Measurements from ENCODE around the gene PREP. TPM values are rescaled to one million over a fixed set of nuclear protein-coding genes. Genes with fewer than 3 reads are reported as not detected.
"Not testable (repeated sequence)": the region's sequence is repeated elsewhere in the genome, so short reads cannot be mapped to it uniquely, and the experiment has no call there.

Gene PREP
- total and polyA plus RNA-seq, 3 donors from 2014 or later, result 53.7 to 66.6 (median 56.4) TPM

- H3K27ac ChIP-seq, result no peak overlapping the region
- DNase-seq, result no peak
- H3K9me3 ChIP-seq, result no peaks in the 10 kb centered on the region
- intact Hi-C loops (cut with DNase I; ENCODE audit: low total_unique reads), result no loop called here
- no peaks in the 10 kb centered on the region for H3K27me3 ChIP-seq
- 44 to 68% methylated on average over 2 of the region's 2 CpGs for WGBS, 2 donors
- TF ChIP-seq CTCF (IDR thresholded peaks at IDR 0.05) (no peak), POLR2A (IDR thresholded peaks at IDR 0.05) (no peak)
- H3K4me1 ChIP-seq, result no peaks in the 10 kb centered on the region
- no peaks in the 10 kb centered on the region for H3K36me3 ChIP-seq (ENCODE audit: low read depth, missing control alignments)
- H3K4me3 ChIP-seq, result no peak overlapping the region
Measured at GRCh38 chr6:105243487-105243886, 159.4 kb downstream of the PREP start.

GRCh38 chr6:105235155-105235554, 167.7 kb downstream of the PREP start:
- 95 to 100% methylated on average over 2 to 5 of the region's 5 CpGs for WGBS, 2 donors
- Histone ChIP-seq H3K27ac (no peak overlapping the region), H3K36me3 (ENCODE audit: low read depth, missing control alignments) (no peaks in the 10 kb centered on the region), H3K9me3 (no peaks in the 10 kb centered on the region), H3K4me3 (no peak overlapping the region), H3K27me3 (no peaks in the 10 kb centered on the region), H3K4me1 (no peaks in the 10 kb centered on the region)
- intact Hi-C loops (cut with DNase I; ENCODE audit: low total_unique reads), result no loop called here
- DNase-seq, result no peak
- no peak for TF ChIP-seq CTCF (IDR thresholded peaks at IDR 0.05)
- no peak for TF ChIP-seq POLR2A (IDR thresholded peaks at IDR 0.05)

- H3K4me3 ChIP-seq; H3K9me3 ChIP-seq; H3K27me3 ChIP-seq; H3K36me3 ChIP-seq (ENCODE audit: low read depth, missing control alignments); DNase-seq; H3K4me1 ChIP-seq; intact Hi-C loops (cut with DNase I; ENCODE audit: low total_unique reads); H3K27ac ChIP-seq: not testable (repeated sequence)
- 88 to 93% methylated on average over 4 of the region's 4 CpGs for WGBS, 2 donors
Measured at GRCh38 chr6:105231771-105232170, 171.1 kb downstream of the PREP start.

Other genes starting within 250 kb of the PREP start
- 1 to 10 TPM; 7.8 to 9.8 TPM for gene POPDC3, start 223.1 kb downstream of the PREP start, total RNA-seq
- 13.8 TPM for gene POPDC3, start 223.1 kb downstream of the PREP start, polyA plus RNA-seq (ENCODE audit: insufficient read depth, low read depth, low replicate concordance)

Measured in testis (tissue), 3 donors.